Measurements from ENCODE around the gene FAM180A. TPM values are rescaled to one million over a fixed set of nuclear protein-coding genes. Genes with fewer than 3 reads are reported as not detected.
A peak's percentile ranks its signal among the peaks of the same experiment; 100 is the strongest.

The FAM180A gene
- total RNA-seq, 1 donor from 2014 or later, result not detected

DNA sequence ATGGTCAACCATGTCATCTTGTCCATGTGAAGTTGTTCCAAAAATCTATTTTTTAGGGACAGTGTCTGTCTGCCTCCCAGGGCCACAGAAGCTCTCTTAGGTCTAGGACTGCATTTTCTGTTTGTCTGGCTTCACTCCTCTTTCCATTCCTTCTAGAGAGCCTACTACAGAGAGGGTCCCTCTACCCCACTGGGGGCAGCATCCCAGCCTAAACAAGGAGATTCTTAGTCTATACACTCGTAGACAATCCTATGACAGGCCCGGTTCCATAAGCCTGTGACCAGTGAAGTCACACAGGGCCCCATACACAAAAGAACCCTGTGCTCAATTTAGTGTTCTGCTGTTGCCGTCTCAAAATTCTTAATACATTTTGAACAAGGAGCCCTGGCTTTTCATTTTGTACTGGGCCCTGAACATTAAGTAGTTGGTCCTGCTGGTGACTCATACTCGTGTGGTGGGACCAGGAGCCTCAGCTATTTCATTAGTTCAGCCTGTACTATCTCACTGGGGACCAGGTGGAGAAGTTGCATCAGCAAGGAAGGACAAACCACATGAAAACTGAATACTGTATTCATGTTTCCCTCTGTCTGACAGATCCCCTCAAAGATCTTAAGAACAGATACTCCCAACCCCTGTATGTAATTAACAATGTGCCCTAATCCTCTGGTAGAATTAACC, 23.5 kb upstream of the FAM180A start:
- no peak for DNase-seq (ENCODE audit: low read depth, low spot score)

DNA sequence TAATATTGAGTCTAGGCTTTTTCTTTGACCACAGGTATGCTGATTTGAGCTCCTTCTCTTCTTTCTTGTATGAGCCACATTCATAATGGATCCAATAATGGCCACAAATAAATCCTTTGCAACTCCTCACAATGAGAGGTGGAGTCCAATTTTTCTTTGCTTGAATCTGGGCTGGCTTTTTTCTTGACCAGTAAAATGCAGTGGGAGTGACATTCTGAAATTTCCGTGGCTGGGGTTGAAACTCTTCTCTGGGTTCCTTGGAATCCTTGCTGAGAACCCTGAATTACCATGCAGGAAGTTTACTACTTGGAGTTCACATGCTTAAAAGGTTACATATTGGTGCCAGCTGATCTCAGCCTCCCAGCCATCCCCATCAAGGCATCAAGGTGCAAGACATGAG, 22.4 kb upstream of the FAM180A start:
- DNase-seq (ENCODE audit: low read depth, low spot score), result no peak

DNA sequence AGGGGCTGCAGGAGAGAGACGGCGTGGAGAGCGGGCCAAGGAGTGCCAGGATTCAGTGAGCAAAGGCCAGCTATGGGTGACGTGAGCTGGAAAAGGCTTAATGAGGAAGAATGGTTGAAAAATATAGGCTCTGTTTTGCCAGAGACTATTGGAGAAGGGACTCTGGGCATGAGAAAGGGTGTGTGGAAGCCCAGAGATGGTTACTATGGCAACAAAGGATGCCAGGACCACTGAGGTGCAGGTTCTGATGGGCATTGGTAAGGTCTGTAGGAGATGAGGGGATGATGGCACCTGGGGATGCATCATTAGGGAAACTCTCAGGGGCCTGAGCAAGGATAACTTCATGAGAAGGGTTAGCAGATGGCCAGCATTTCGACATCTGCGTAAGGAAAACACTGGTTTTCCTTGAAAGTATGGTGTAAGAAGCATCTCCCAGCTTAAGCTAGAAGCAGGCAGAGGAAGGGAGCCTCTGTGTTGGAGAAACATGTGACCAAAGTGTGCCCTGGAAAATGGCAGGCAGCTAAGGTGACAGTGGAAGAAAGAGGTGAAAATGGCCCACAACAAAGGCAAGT, 21.6 kb upstream of the FAM180A start:
- no peak for DNase-seq (ENCODE audit: low read depth, low spot score)

DNA sequence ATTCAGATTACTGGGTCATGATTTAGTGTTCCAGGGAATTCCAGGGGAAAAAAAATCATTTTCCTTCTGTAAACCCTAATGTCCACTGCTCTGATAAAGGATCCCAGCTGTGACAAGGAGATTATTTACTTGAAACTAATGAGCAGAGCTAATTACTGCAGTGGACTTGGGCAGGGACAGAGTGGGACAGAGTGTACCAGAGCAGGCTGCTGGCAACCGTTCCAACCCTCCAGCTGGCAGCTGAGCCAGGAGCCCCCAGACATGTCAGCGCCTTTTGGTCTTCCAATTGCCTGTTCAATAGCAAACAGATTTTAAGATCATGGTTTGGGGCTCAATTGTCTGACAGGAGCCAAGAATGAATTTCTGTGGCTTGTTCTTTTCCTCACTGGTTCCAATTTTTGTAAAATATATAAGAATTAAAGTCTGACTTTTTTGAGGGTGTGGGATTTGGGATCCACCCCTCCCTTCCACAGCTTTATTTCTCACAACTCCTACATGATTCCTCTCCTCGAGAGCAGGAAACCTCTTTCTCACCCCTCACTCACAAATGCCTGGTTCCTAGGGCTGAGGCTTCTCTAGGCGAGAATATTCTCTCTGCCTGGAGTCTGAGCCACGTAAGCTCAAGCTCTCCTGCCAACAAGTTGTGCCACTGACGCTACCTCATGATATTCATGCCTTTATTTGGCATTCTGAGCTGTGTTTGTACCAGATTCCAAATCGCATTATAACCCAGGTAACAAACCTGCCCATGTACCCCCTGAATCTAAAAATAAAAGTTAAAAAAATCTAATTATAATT, 20.6 kb upstream of the FAM180A start:
- no peak for DNase-seq (ENCODE audit: low read depth, low spot score)

DNA sequence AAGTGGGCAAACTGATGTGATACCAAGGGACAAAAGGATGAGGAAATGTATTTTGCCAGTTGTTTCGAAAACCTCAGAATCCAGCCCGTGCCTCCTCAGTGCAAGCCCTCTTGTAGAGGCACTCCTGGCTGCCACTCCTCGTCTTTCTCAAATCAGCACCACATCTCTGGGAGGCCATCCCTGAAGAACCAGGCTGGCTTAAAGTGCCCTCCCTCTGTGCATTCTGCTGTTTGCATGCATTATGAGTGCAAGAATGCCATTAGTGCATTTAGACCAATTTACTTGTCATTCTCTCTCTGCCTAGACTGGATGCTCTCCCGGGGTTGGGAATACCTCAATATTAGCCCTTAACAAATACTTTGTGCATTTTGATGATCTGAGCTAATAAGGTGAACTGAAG, 19.9 kb upstream of the FAM180A start:
- DNase-seq (ENCODE audit: low read depth, low spot score), result no peak

DNA sequence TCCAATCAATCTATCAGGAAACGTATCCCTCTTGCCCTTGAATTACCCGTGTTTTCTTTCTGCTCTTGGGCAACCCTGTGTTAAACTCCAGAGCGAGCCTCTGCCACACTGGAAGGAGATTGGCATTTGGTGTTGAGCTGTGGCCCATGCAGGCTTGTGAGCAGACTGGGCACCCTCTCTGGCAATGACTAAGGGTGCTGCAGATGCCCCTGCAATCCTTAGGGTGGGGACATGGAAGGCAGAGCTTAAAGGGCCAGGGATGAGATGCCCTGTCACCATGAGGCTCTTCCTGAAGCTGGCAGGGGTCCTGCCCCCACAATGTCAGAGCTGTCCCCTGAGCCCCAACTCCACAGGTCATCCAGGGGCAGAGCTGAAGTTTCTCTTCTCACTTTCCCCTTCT, 19.5 kb upstream of the FAM180A start:
- no peak for DNase-seq (ENCODE audit: low read depth, low spot score)

DNA sequence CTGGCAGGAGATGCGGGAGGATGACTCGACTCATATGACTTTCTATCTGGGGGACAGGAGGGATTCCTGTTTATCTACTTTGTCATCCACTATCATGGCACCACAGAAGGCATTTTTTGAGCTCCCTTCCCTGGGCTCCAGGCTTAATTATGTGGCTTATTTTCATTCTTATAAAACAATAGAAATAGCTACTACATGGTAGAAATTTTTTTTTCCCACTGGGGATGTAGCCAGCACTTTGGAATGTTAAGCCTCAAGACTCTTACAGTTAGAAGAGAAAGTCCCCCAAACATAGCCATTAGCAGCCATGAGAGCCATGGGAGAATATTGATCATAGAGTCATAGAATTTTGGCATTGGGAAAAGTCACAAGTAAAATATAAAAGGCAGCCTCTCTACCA, 14.6 kb upstream of the FAM180A start:
- no peak for DNase-seq (ENCODE audit: low read depth, low spot score)

DNA sequence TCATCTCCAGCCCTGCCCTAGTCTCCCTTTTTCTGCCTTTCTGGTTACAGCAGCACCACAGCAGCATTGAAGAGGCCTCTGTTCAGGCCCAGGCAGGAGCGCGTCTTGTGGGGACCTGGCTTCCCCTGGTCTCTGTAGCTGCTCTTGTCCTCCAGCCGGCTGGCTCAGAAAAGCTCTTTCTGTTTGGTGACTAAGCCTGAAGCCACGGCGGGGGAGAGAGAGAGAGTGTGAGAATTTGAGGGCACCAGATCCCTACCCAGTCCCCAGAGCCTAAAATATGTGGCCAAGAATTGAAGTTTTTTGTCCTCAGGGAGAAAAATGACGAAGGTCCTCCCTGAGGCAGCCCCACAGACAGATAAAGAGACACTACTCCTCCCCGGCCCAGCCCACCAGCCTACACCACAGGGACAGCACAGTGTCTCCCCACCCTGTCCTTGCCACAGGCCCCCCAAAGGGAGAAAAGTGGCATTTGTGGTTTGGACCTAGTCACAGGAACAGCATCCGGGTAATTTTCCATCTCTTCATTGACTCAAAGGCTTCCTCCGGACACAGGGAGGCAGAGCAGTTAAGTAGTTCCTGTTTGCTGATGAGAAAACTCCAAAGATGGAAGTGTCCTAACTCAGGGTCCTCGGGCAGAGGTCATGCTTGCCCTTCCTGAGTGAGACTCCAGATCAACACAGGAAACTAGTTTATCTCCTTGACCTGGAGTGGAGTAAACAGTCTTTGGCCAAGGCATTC, 13.3 kb upstream of the FAM180A start:
- DNase-seq (ENCODE audit: low read depth, low spot score), result no peak

DNA sequence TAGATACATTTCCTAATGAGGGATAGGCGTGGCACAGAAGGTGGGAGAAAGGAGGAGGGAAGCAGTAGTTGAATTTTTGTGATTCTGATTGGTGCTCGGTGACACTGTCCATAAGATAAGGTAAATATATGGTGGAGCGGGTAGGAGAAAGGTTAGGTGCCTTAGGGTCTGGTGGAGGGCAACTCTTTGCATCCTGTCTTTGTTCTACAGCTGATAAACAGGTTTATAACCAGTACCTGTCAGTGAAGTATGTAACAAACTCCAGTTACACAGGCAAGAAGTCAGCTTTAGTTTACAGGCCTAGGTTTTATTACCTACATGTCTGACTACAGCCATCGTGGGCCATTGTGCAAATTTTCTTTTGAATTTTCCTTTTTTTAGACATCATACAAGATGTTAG, 10.9 kb upstream of the FAM180A start:
- DNase-seq (ENCODE audit: low read depth, low spot score), result no peak

DNA sequence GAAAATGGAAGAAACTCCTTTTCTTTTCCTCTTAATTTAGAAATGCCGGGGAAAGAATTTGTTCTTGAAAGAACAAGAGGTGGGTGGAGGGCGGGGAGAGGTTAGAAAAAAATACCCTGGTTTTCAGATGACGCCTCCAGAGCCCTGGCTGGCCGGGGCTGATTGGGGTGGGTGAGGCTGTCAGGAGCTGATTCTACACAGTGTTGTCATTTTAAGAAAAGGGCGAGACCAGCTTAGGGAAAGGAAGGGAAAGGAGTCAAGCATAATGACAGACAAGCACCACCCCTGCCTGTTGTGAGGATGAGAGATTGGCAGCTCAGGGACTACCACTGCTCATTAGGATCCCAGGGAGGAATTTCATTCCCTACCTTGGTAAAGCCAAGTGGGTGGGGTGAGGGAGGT, 9.9 kb upstream of the FAM180A start:
- no peak for DNase-seq (ENCODE audit: low read depth, low spot score)

DNA sequence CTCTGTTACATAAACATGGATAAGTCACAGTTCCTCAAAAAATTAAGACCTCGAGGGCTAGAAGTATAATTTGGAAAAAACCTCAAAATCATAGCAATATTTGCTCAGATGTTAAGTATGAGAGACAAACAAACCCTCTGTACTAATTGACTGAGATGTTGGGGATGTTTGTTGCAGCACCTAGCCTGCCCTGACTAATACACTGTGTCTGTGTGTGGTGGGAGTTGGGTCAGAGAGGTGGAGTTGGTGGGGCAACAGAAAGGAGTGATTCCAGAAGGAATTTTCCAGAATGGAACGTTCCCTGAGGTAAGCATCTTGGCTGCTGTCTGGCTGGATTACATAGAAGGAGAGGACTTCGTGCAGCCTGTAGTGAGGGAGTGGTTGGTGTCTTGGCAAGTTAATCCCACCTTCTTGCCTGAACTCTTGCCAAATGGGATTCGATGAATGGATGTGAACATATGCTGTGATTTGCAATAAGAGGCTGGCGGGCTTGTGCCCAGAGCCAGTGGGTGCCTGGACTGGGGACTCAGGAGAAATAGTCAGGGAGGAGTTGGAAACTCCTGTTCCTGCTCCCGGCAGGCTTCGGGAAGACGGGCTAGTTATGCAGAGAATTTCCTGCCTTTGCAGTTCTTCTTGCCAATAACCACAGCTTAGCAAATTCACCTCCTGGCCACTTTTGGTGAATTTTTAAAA, 9.3 kb upstream of the FAM180A start:
- DNase-seq (ENCODE audit: low read depth, low spot score), result peak; percentile 41

DNA sequence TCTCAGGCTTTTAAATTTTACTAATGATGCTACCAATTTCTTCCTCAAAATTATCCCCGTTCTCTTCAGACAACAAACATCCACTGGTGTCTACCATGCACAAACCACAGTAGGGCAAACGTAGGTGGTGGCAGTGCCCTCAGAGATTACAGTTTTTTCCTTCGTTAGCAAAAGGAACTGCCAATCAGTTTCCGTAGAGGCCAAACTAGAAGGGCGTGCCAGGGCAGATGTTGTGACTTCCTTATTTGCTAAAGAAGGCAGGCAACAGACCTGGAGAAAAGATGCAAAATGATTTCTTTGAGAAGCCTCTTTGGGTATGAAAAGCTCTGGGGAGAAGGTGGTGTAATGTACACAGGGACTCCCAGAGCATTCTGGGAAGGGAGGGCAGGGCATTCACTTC, 7.6 kb upstream of the FAM180A start:
- DNase-seq (ENCODE audit: low read depth, low spot score), result no peak

DNA sequence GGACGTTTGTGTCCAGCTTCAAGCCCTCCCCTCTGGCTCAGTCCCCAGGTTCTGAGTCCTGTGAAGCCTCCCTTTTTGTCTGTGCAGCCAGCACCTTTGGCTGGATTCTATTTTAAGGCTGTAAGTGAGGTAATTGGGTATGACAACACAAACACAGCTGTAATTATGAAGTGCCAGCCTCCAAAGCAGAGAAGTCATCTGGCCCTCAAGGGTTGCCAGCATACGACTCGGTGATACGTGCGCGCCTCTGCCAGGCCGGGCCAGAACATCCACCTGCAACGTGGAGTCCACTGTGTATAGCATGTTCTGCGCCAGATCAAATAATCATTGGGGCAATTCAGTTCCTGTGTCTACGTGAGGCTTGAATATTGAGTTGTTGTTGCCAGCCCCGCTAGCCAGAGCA, 6.7 kb upstream of the FAM180A start:
- no peak for DNase-seq (ENCODE audit: low read depth, low spot score)

DNA sequence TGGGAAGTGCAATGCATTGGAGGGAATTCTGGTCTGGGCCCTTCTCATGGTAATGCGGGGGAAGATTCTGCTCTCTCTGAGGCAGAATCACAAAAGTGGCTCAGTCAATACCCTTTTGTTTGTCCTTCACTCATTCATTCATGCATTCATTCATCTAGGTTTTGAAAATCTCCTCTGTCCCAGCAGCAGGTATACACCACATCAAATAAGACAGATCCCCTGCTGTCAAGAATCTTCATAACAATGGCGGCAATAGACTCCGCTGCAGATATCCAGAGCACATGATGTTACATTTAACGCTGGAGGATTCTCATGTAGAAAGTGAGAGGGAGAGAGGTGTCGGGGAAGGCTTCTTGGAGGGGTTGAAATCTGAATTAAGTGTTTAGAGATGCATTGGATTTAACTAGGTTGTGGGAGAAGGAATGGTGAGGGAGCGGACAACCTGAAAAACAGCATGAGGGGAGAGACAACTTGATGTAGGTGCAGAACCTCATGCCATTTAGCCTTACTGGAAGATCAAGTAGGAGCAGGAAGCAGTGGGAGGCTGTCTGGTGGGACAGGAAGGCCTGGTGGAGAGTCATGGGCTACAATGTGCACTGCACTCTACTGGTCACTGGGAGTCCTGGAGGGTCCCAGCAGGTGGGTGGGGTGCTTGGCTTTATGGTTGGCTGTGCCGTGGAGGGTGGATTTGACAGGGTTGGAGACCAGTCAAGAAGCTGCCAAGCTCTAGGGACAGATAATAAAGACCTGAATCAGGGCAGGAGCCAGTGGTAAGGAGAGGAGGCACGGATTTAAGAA, 5.2 kb upstream of the FAM180A start:
- no peak for DNase-seq (ENCODE audit: low read depth, low spot score)

DNA sequence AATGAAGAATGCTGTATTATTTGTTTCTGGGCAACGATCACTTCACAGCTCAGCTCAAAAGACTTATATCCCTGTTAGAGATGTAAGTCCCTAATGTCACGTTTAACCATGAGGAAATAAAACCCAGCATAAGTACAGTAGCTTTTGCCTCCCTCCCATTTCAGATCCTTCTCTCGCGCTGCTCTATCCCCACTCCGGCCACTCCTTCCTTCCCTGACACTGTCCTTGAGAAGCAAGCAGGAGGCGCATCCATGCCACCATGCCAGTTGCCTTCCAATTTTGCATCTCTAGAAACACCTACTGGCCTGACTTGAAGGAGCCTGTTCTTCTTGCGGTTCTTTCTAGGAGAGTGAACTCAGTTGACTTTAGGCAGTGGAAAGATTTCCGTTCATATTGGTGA, 1.2 kb downstream of the FAM180A start:
- no peak for DNase-seq (ENCODE audit: low read depth, low spot score)

DNA sequence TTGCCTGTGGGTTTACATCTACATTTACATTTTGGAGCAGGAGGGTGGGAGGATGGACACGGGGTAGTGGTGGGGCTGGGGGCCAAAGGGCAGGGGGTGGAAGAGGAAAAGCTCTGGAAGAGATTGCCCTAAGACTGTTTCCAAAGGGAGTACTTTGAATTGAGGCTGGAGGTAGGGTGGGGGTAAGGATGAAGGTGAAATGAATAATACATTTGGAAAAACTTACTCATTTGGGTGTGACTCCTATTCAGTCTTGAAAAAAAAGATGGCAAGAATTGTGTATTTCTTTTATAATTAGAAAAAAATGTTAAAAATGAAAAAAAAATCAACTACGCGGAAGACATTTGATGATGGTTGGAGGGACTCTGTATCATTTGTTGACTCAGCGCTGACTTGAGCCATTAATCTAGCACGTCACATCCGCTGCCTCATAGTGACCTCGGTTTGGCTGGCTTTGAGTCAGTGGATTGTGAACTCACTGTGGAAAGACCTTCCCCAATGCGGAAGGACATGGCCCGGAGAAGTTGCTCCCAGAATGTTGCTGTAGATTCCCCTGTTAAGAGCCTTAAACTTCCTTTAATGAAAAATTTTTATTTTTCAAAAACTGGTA, 2.8 kb downstream of the FAM180A start:
- DNase-seq (ENCODE audit: low read depth, low spot score), result peak; percentile 52

DNA sequence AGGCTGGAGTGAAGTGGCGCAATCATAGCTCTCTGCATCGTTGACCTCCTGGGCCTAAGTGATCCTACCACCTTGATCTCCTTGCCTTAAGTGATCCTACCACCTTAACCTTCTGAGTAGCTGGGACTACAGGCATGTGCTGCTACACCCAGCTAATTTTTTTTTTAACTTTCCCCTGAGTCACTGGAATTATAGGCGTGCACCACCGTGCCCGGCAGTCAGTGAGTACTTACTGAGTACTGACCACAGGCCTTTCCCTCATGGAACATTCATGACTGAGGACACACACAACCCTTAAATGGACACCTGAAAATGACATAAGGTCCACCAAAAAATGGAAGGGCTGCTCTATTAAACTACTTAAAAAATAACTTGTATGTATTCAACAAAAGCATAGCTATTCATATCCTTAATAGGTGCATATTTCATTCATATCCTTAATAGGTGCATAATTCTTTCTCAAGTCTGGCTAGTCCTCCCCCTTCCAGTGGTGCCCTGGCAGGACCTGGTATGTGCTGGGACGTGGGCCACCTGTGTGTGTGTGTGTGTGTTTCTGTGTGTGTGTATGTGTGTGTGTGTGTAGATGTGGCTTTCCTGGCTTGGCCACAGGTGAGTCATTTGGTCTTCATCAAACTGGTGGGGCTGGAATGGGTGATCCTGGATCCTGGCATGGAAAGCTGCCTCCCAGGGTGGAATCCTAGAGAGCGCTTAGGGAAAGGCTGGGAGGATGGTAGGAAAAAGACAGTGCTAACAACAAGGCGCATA, 3.5 kb downstream of the FAM180A start:
- DNase-seq (ENCODE audit: low read depth, low spot score), result no peak

DNA sequence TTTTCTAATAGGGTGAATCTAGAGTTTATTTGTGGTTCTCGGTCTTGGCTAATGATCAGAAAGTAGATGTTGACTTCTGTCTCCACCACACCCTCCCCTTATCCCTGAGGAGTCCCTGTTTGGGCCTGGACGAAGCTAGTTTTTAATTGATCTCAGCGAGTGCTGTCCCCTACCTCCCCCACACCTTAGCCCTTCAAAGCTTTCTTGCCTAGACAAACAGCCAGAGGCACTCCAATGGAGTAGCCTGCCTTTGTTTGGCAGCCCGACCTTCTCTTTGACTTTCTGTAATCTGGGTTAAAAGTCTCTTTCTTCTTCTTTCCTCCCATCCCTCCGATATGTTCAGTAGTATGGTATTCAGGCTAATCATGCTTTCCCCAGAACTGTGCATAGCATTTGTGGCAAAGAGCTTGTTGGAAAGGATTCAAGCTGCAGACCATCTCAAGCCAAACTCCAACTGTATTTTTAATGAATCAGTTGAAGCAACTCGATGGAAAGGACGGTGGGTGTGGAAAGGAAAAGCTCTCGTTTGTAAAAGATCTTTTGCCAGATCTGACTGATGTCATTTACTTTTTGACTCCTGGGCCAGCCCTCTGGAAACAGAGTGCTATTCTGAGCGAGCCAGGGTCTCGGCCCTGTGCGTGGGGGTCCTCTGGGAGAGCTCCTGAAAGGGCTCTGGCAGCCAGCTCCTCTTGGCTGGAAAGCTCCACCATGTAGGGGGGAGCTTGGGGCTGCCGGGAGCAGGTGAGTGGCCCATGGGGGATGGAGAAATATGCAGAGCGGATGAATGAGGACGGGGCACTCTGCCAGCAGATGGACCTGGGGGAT, 4.5 kb downstream of the FAM180A start:
- no peak for DNase-seq (ENCODE audit: low read depth, low spot score)

DNA sequence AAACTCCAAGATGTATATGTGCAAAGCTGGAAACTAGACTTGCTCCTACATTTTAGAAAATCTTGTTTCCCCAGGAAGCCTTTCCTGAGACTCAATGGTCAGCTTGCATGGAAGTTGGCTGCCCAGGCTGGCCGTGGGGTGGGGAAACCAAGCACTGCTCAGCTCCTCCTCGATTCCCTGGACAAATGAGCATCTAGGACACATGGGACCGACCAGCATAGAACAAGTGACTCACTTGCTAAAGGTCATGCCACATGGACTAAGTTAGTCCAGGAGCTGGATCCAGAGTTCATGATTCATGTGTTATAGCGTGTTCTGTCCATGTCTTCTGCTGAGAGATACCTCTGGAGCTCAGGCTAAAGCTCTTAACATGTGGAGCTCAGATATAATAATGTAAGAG, 6.2 kb downstream of the FAM180A start:
- no peak for DNase-seq (ENCODE audit: low read depth, low spot score)

Data from pulmonary artery endothelial cell (primary cell).